Activated T-helper 1 cell treated with anti-CD3 and anti-CD28 coated beads, Interleukin-12 subunit alpha, Interleukin-12 subunit beta, Interleukin-2, Interleukin-4 antibody, amounts not matched to agents 30 ng/mL and 10 ng/mL and 1 ng/mL, durations not matched to agents 14 hours and 24 hours and 36 hours (primary cell): ENCODE results near the gene ADTRP. TPM values are rescaled to one million over a fixed set of nuclear protein-coding genes. Genes with fewer than 3 reads are reported as not detected.

Experiments used
- DNase-seq: peaks from one replicate; pipeline ENCODE4 v3.0.0; 2021; ENCODE audit warnings: low spot score
- H3K27ac Mint-ChIP-seq: one replicate; pipeline ENCODE4 v1.8.0; 2021; ENCODE audit warnings: mild to moderate bottlenecking, mixed read lengths
- H3K27me3 Mint-ChIP-seq: one replicate; pipeline ENCODE4 v1.8.0; 2022; ENCODE audit warnings: mild to moderate bottlenecking, moderate library complexity, mixed read lengths; ENCODE audit not compliant: insufficient read depth
- H3K36me3 Mint-ChIP-seq: one replicate; pipeline ENCODE4 v1.8.0; 2021; ENCODE audit warnings: low read depth, mixed read lengths
- H3K4me1 Mint-ChIP-seq: one replicate; pipeline ENCODE4 v1.8.0; 2021; ENCODE audit warnings: low read depth, mixed read lengths
- H3K4me3 Mint-ChIP-seq: one replicate; pipeline ENCODE4 v1.8.0; 2021; ENCODE audit warnings: mild to moderate bottlenecking, moderate library complexity, mixed read lengths
- H3K9me3 Mint-ChIP-seq: one replicate; pipeline ENCODE4 v1.8.0; 2021; ENCODE audit warnings: mixed read lengths
- intact Hi-C: fragments of 100-400 bp; cut with micrococcal nuclease; formaldehyde crosslinking; loops from one replicate; pipeline ENCODE4 v1.15.1; 2024
- total RNA-seq: library from RNA; stranded (reverse); gene quantifications from 2 replicates; pipeline ENCODE4 v1.2.3, GENCODE V29; 2022

ADTRP gene
- total RNA-seq, 1 donor from 2014 or later = 10.6 TPM

- no peak for DNase-seq
- H3K4me3 Mint-ChIP-seq = no peak overlapping the region
- peaks cover 10% of the 10 kb centered on the region for H3K4me1 Mint-ChIP-seq
- H3K9me3 Mint-ChIP-seq = peaks cover 14% of the 10 kb centered on the region
- intact Hi-C loops = no loop called here
- H3K27me3 Mint-ChIP-seq = no peaks in the 10 kb centered on the region
- peaks cover 3% of the 10 kb centered on the region for H3K36me3 Mint-ChIP-seq
- no peak overlapping the region for H3K27ac Mint-ChIP-seq
Measured at GRCh38 chr6:11756292-11756691, 22.3 kb downstream of the ADTRP start.

GRCh38 chr6:11755725-11756124, 22.9 kb downstream of the ADTRP start:
- Mint-ChIP-seq H3K27ac (no peak overlapping the region), H3K9me3 (peaks cover 14% of the 10 kb centered on the region), H3K4me3 (no peak overlapping the region), H3K4me1 (peaks cover 10% of the 10 kb centered on the region), H3K27me3 (no peaks in the 10 kb centered on the region), H3K36me3 (peaks cover 3% of the 10 kb centered on the region)
- DNase-seq = no peak
- intact Hi-C loops = no loop called here

- Mint-ChIP-seq H3K27ac (no peak overlapping the region), H3K4me3 (no peak overlapping the region), H3K4me1 (peaks cover 10% of the 10 kb centered on the region), H3K9me3 (peaks cover 14% of the 10 kb centered on the region), H3K27me3 (no peaks in the 10 kb centered on the region), H3K36me3 (peaks cover 3% of the 10 kb centered on the region)
- DNase-seq = no peak
- intact Hi-C loops = no loop called here
Measured at GRCh38 chr6:11754625-11755271, 23.9 kb downstream of the ADTRP start.

GRCh38 chr6:11753798-11754197, 24.8 kb downstream of the ADTRP start:
- Mint-ChIP-seq H3K27ac (no peak overlapping the region), H3K4me3 (no peak overlapping the region), H3K9me3 (peaks cover 11% of the 10 kb centered on the region)

GRCh38 chr6:11752360-11752759, 26.2 kb downstream of the ADTRP start:
- Mint-ChIP-seq H3K36me3 (peaks cover 2% of the 10 kb centered on the region), H3K4me3 (no peak overlapping the region), H3K4me1 (peaks cover 6% of the 10 kb centered on the region), H3K9me3 (peaks cover 8% of the 10 kb centered on the region), H3K27me3 (no peaks in the 10 kb centered on the region), H3K27ac (no peak overlapping the region)
- intact Hi-C loops = no loop called here
- DNase-seq = no peak

More at GRCh38 chr6:11753798-11754197, 24.8 kb downstream of the ADTRP start:
- no peak for DNase-seq
- Mint-ChIP-seq H3K4me1 (peaks cover 7% of the 10 kb centered on the region), H3K36me3 (peaks cover 3% of the 10 kb centered on the region), H3K27me3 (no peaks in the 10 kb centered on the region)
- intact Hi-C loops = no loop called here

- intact Hi-C loops = no loop called here
- H3K4me1 Mint-ChIP-seq = no peaks in the 10 kb centered on the region
- no peaks in the 10 kb centered on the region for H3K9me3 Mint-ChIP-seq
- H3K4me3 Mint-ChIP-seq = no peak overlapping the region
- H3K27me3 Mint-ChIP-seq = no peaks in the 10 kb centered on the region
- H3K36me3 Mint-ChIP-seq = no peaks in the 10 kb centered on the region
- no peak overlapping the region for H3K27ac Mint-ChIP-seq
- DNase-seq = no peak
Measured at GRCh38 chr6:11750682-11751081, 27.9 kb downstream of the ADTRP start.

- Mint-ChIP-seq H3K36me3 (peaks cover 1% of the 10 kb centered on the region), H3K4me3 (no peak overlapping the region), H3K4me1 (no peaks in the 10 kb centered on the region), H3K9me3 (peaks cover 9% of the 10 kb centered on the region), H3K27ac (no peak overlapping the region), H3K27me3 (no peaks in the 10 kb centered on the region)
- intact Hi-C loops = no loop called here
- no peak for DNase-seq
Measured at GRCh38 chr6:11748591-11749210, 29.9 kb downstream of the ADTRP start.

GRCh38 chr6:11747021-11747420, 31.6 kb downstream of the ADTRP start:
- Mint-ChIP-seq H3K9me3 (peaks cover 9% of the 10 kb centered on the region), H3K36me3 (peaks cover 1% of the 10 kb centered on the region)

GRCh38 chr6:11744753-11745152, 33.9 kb downstream of the ADTRP start:
- H3K9me3 Mint-ChIP-seq = peaks cover 12% of the 10 kb centered on the region
- no peak for DNase-seq
- peaks cover 3% of the 10 kb centered on the region for H3K36me3 Mint-ChIP-seq
- peaks cover 8% of the 10 kb centered on the region for H3K4me1 Mint-ChIP-seq
- H3K27me3 Mint-ChIP-seq = peaks cover 2% of the 10 kb centered on the region
- H3K27ac Mint-ChIP-seq = no peak overlapping the region
- no peak overlapping the region for H3K4me3 Mint-ChIP-seq
- intact Hi-C loops = no loop called here

More at GRCh38 chr6:11747021-11747420, 31.6 kb downstream of the ADTRP start:
- Mint-ChIP-seq H3K27me3 (no peaks in the 10 kb centered on the region), H3K4me3 (no peak overlapping the region), H3K27ac (no peak overlapping the region), H3K4me1 (no peaks in the 10 kb centered on the region)
- no peak for DNase-seq
- intact Hi-C loops = no loop called here

GRCh38 chr6:11744101-11744500, 34.5 kb downstream of the ADTRP start:
- intact Hi-C loops = no loop called here
- peaks cover 8% of the 10 kb centered on the region for H3K4me1 Mint-ChIP-seq
- DNase-seq = no peak
- peaks cover 12% of the 10 kb centered on the region for H3K9me3 Mint-ChIP-seq
- H3K27ac Mint-ChIP-seq = no peak overlapping the region
- no peak overlapping the region for H3K4me3 Mint-ChIP-seq
- peaks cover 2% of the 10 kb centered on the region for H3K27me3 Mint-ChIP-seq
- H3K36me3 Mint-ChIP-seq = peaks cover 3% of the 10 kb centered on the region

GRCh38 chr6:11740875-11741274, 37.7 kb downstream of the ADTRP start:
- no peak for DNase-seq
- H3K9me3 Mint-ChIP-seq = peaks cover 12% of the 10 kb centered on the region
- H3K27ac Mint-ChIP-seq = no peak overlapping the region
- H3K36me3 Mint-ChIP-seq = peaks cover 5% of the 10 kb centered on the region
- peaks cover 2% of the 10 kb centered on the region for H3K27me3 Mint-ChIP-seq
- H3K4me3 Mint-ChIP-seq = no peak overlapping the region
- peaks cover 8% of the 10 kb centered on the region for H3K4me1 Mint-ChIP-seq
- intact Hi-C loops = no loop called here

GRCh38 chr6:11738661-11739375, 39.8 kb downstream of the ADTRP start:
- DNase-seq = no peak
- H3K4me1 Mint-ChIP-seq = peaks cover 13% of the 10 kb centered on the region
- intact Hi-C loops = no loop called here
- H3K9me3 Mint-ChIP-seq = peaks cover 3% of the 10 kb centered on the region
- H3K27me3 Mint-ChIP-seq = peaks cover 2% of the 10 kb centered on the region
- H3K36me3 Mint-ChIP-seq = peaks cover 3% of the 10 kb centered on the region
- H3K27ac Mint-ChIP-seq = no peak overlapping the region
- no peak overlapping the region for H3K4me3 Mint-ChIP-seq

GRCh38 chr6:11738234-11738633, 40.4 kb downstream of the ADTRP start:
- H3K36me3 Mint-ChIP-seq = peaks cover 8% of the 10 kb centered on the region
- H3K27me3 Mint-ChIP-seq = peaks cover 2% of the 10 kb centered on the region
- intact Hi-C loops = no loop called here
- no peak overlapping the region for H3K4me3 Mint-ChIP-seq
- H3K9me3 Mint-ChIP-seq = peaks cover 8% of the 10 kb centered on the region
- DNase-seq = no peak
- H3K27ac Mint-ChIP-seq = no peak overlapping the region
- peaks cover 19% of the 10 kb centered on the region for H3K4me1 Mint-ChIP-seq
